ENCODE results near the gene GALNT13.

GALNT13 gene

GRCh38 chr2:154046493-154046892, 174.8 kb downstream of the GALNT13 start:
- TF ChIP-seq SIN3A (IDR thresholded peaks at IDR 0.05; ENCODE audit: borderline replicate concordance, insufficient read depth, low read length) (no peak), POLR2AphosphoS5 (IDR thresholded peaks at IDR 0.05; ENCODE audit: low read depth, low read length) (no peak), TAF1 (IDR thresholded peaks at IDR 0.05; ENCODE audit: borderline replicate concordance, insufficient read depth, low read length) (no peak), FOXP2 (optimal IDR thresholded peaks at IDR 0.05; ENCODE audit: borderline replicate concordance, extremely low read depth, extremely low read length, insufficient read depth) (no peak), REST (IDR thresholded peaks at IDR 0.05; ENCODE audit: insufficient read depth in 1 of 2, low read depth in 2 of 2, low read length in 2 of 2) (no peak)

GRCh38 chr2:154048905-154049304, 177.2 kb downstream of the GALNT13 start:
- TF ChIP-seq POLR2AphosphoS5 (IDR thresholded peaks at IDR 0.05; ENCODE audit: low read depth, low read length), result no peak

GRCh38 chr2:154049561-154049960, 177.8 kb downstream of the GALNT13 start:
- TF ChIP-seq FOXP2 (optimal IDR thresholded peaks at IDR 0.05; ENCODE audit: borderline replicate concordance, extremely low read depth, extremely low read length, insufficient read depth), result no peak
- TF ChIP-seq TAF1 (IDR thresholded peaks at IDR 0.05; ENCODE audit: borderline replicate concordance, insufficient read depth, low read length), result no peak
- no peak for TF ChIP-seq POLR2AphosphoS5 (IDR thresholded peaks at IDR 0.05; ENCODE audit: low read depth, low read length)
- TF ChIP-seq SIN3A (IDR thresholded peaks at IDR 0.05; ENCODE audit: borderline replicate concordance, insufficient read depth, low read length), result no peak
- TF ChIP-seq REST (IDR thresholded peaks at IDR 0.05; ENCODE audit: insufficient read depth in 1 of 2, low read depth in 2 of 2, low read length in 2 of 2), result no peak

- no peak for TF ChIP-seq FOXP2 (optimal IDR thresholded peaks at IDR 0.05; ENCODE audit: borderline replicate concordance, extremely low read depth, extremely low read length, insufficient read depth)
- TF ChIP-seq POLR2AphosphoS5 (IDR thresholded peaks at IDR 0.05; ENCODE audit: low read depth, low read length), result no peak
- no peak for TF ChIP-seq SIN3A (IDR thresholded peaks at IDR 0.05; ENCODE audit: borderline replicate concordance, insufficient read depth, low read length)
- no peak for TF ChIP-seq REST (IDR thresholded peaks at IDR 0.05; ENCODE audit: insufficient read depth in 1 of 2, low read depth in 2 of 2, low read length in 2 of 2)
- TF ChIP-seq TAF1 (IDR thresholded peaks at IDR 0.05; ENCODE audit: borderline replicate concordance, insufficient read depth, low read length), result no peak
Measured at GRCh38 chr2:154067124-154067523, 195.4 kb downstream of the GALNT13 start.

- TF ChIP-seq TAF1 (IDR thresholded peaks at IDR 0.05; ENCODE audit: borderline replicate concordance, insufficient read depth, low read length), result no peak
- no peak for TF ChIP-seq POLR2AphosphoS5 (IDR thresholded peaks at IDR 0.05; ENCODE audit: low read depth, low read length)
- no peak for TF ChIP-seq SIN3A (IDR thresholded peaks at IDR 0.05; ENCODE audit: borderline replicate concordance, insufficient read depth, low read length)
- no peak for TF ChIP-seq REST (IDR thresholded peaks at IDR 0.05; ENCODE audit: insufficient read depth in 1 of 2, low read depth in 2 of 2, low read length in 2 of 2)
- no peak for TF ChIP-seq FOXP2 (optimal IDR thresholded peaks at IDR 0.05; ENCODE audit: borderline replicate concordance, extremely low read depth, extremely low read length, insufficient read depth)
Measured at GRCh38 chr2:154078926-154079325, 207.2 kb downstream of the GALNT13 start.

All from PFSK-1 (cell line).